Measurements from ENCODE around the gene DCLK1.

DNA sequence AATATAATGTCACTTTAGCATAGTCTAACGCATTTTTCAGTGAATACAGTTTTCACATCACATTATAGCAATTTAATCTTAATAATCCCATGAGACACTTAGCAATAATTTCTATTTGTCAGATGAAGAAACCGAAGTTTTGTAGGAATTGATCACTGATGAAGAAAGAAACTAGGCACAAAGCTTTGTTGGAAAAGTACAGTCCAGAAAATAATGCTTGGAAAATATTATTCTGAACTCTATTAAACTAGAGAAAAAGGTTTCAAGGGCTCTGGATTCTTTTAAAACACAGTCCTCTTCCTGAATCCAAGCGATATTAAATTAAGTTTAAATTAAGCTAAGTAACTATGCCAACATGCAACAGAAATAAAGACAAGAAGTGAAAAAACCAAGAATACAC, 62.2 kb downstream of the DCLK1 start:
- no peak for TF ChIP-seq POLR2AphosphoS5 (IDR thresholded peaks at IDR 0.05; ENCODE audit: low read depth, low read length)
- TF ChIP-seq, protein P1, sequence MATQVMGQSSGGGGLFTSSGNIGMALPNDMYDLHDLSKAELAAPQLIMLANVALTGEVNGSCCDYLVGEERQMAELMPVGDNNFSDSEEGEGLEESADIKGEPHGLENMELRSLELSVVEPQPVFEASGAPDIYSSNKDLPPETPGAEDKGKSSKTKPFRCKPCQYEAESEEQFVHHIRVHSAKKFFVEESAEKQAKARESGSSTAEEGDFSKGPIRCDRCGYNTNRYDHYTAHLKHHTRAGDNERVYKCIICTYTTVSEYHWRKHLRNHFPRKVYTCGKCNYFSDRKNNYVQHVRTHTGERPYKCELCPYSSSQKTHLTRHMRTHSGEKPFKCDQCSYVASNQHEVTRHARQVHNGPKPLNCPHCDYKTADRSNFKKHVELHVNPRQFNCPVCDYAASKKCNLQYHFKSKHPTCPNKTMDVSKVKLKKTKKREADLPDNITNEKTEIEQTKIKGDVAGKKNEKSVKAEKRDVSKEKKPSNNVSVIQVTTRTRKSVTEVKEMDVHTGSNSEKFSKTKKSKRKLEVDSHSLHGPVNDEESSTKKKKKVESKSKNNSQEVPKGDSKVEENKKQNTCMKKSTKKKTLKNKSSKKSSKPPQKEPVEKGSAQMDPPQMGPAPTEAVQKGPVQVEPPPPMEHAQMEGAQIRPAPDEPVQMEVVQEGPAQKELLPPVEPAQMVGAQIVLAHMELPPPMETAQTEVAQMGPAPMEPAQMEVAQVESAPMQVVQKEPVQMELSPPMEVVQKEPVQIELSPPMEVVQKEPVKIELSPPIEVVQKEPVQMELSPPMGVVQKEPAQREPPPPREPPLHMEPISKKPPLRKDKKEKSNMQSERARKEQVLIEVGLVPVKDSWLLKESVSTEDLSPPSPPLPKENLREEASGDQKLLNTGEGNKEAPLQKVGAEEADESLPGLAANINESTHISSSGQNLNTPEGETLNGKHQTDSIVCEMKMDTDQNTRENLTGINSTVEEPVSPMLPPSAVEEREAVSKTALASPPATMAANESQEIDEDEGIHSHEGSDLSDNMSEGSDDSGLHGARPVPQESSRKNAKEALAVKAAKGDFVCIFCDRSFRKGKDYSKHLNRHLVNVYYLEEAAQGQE (IDR thresholded peaks at IDR 0.05; ENCODE audit: insufficient read depth in 1 of 2, low read depth in 2 of 2, low read length in 2 of 2), result no peak
